ENCODE measurements around the gene PARVB. TPM values are rescaled to one million over a fixed set of nuclear protein-coding genes. Genes with fewer than 3 reads are reported as not detected.

Gene PARVB
- total and polyA plus RNA-seq, 2 of the 8 experiments (the other 6 are each of a cell fraction or from before 2014, with no cell fraction given) = 14.5 to 18.6 TPM

DNA sequence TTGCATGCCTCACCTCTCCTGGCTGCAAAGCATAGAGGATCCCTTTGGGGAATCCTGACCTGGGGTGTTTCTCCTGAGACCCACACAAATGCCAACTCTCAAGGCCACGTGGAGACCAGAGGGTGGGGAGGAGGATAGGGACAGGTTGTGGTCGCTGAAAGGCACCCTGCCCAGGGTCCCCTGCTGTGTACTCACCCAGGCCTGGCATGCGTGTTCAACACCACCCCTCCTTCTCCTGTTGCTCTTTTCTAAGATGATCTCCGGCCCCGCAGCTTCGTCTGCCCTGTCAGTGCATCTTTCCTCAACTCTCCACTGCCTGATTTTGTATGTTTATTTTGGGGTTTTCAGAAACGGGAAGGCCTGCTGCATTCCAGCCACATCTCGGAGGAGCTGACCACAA is 112.0 kb downstream of the PARVB start:
- TF ChIP-seq SRF (IDR thresholded peaks at IDR 0.05; ENCODE audit: low read depth, low read length) = no peak
- no peak for TF ChIP-seq HDAC2 (IDR thresholded peaks at IDR 0.05; ENCODE audit: borderline replicate concordance in 1 of 2, low read depth in 2 of 2, low read length in 2 of 2)
- no peak for TF ChIP-seq EZH2 (IDR thresholded peaks at IDR 0.05; ENCODE audit: low read depth, low read length, severe bottlenecking)
- no peak for TF ChIP-seq FOSL1 (IDR thresholded peaks at IDR 0.05; ENCODE audit: insufficient read depth, low read depth, low read length)
- no peak for TF ChIP-seq CREB1 (IDR thresholded peaks at IDR 0.05)
- no peak for TF ChIP-seq ZNF274 (IDR thresholded peaks at IDR 0.05; ENCODE audit: borderline replicate concordance, extremely low read depth, low read length)
- TF ChIP-seq KDM5A (IDR thresholded peaks at IDR 0.05; ENCODE audit: low read length) = no peak
- TF ChIP-seq JUND (IDR thresholded peaks at IDR 0.05; ENCODE audit: low read length) = no peak
- TF ChIP-seq RXRA (IDR thresholded peaks at IDR 0.05; ENCODE audit: insufficient read depth, low read depth, low read length) = no peak
- Histone ChIP-seq H3K79me1 (ENCODE audit: low read depth, low read length) (no peaks in the 10 kb centered on the region), H2BK20ac (ENCODE audit: low read length) (no peak overlapping the region), H2BK15ac (ENCODE audit: low read length) (peak overlapping the region; percentile 50; the same call in 1 of the 2 replicates), H3K27ac (ENCODE audit: low read depth, low read length) (no peak overlapping the region), H3K14ac (ENCODE audit: insufficient read length) (no peak overlapping the region), H3K56ac (replicated peaks; ENCODE audit: insufficient read length, low read depth, low read length) (no peak overlapping the region), H3K9me3 (ENCODE audit: insufficient read depth in 2 of 2, low read depth in 1 of 2, low read length in 1 of 2) (peaks cover 12 to 17% of the 10 kb centered on the region in 2 experiments; a peak in 3 of 4 replicates), H3K4me2 (ENCODE audit: insufficient read depth in 1 of 2, low read depth in 2 of 2, low read length in 2 of 2) (no peak overlapping the region), H3K18ac (ENCODE audit: extremely low read depth, low read length) (no peak overlapping the region), H3K4ac (replicated peaks; ENCODE audit: insufficient read length, low read depth, low read length) (no peak overlapping the region), H4K20me1 (replicated peaks in 1 of 2; ENCODE audit: control insufficient read depth in 1 of 2, insufficient read depth in 2 of 2, low read length in 2 of 2) (no peaks in the 10 kb centered on the region), H4K8ac (ENCODE audit: extremely low read depth, insufficient read depth, low read length) (no peak overlapping the region), H2AFZ (ENCODE audit: low read length) (no peak overlapping the region), H2BK12ac (ENCODE audit: low read depth, low read length) (no peak overlapping the region), H3K9ac (replicated peaks in 1 of 4; ENCODE audit: extremely low read depth in 1 of 4, low read depth in 3 of 4, low read length in 3 of 4) (no peak overlapping the region), H3K79me2 (ENCODE audit: control insufficient read depth in 1 of 2, insufficient read depth in 2 of 2, low read length in 2 of 2) (no peaks in the 10 kb centered on the region), H4K5ac (ENCODE audit: insufficient read length, low read depth, low read length) (no peak overlapping the region), H3K27me3 (replicated peaks in 1 of 4; ENCODE audit: control insufficient read depth in 3 of 4, extremely low read depth in 1 of 4, insufficient read depth in 3 of 4, low read length in 3 of 4) (no peaks in the 10 kb centered on the region), H3K23ac (ENCODE audit: insufficient read length) (no peak overlapping the region), H2BK5ac (ENCODE audit: low read depth, low read length) (no peak overlapping the region), H2BK120ac (replicated peaks; ENCODE audit: low read depth, low read length) (no peak overlapping the region), H3K23me2 (ENCODE audit: low read depth, low read length) (no peaks in the 10 kb centered on the region), H3K4me1 (replicated peaks in 1 of 4; ENCODE audit: control insufficient read depth in 3 of 4, insufficient read depth in 4 of 4, low read length in 3 of 4) (peaks cover 0 to 7% (median 3%) of the 10 kb centered on the region in 4 experiments; a peak in 4 of 7 replicates), H3K4me3 (ENCODE audit: extremely low read depth in 1 of 4, insufficient read depth in 2 of 4, low read depth in 3 of 4, low read length in 4 of 4) (no peak overlapping the region), H2AK5ac (ENCODE audit: low read depth, low read length) (no peak overlapping the region), H3K36me3 (ENCODE audit: control insufficient read depth in 2 of 4, insufficient read depth in 4 of 4, low read length in 3 of 4) (no peaks in the 10 kb centered on the region), H4K91ac (replicated peaks; ENCODE audit: insufficient read length, low read length) (no peak overlapping the region)
- no peak for DNase-seq (ENCODE audit: low read depth in 1 of 2, low spot score in 2 of 2)
- WGBS, 2 experiments (ENCODE audit: extremely low coverage in 1 of 2, insufficient coverage in 1 of 2, insufficient read length in 1 of 2, insufficient replicate concordance in 2 of 2, low coverage in 1 of 2, low lambda C conversion rate in 2 of 2, missing lambda C conversion rate in 1 of 2) = 92% methylated on average over 8 of the region's 8 CpGs; no CpG with 5 or more reads in 1 of the 2 experiments
- ChIA-PET POLR2A (ENCODE audit: partially characterized antibody) (no interaction called here), CTCF (ENCODE audit: partially characterized antibody) (interaction anchor here (2.7 kb wide), 1 partner anchor 143 kb away, joined by 8 read pairs; no protein-coding TSS in a partner anchor)
- FAIRE-seq = no peak
